GM12874 (cell line): ENCODE data around the gene EMC10.
A peak's percentile ranks its signal among the peaks of the same experiment; 100 is the strongest.

ENCODE experiments used
- CTCF ChIP-seq: IDR thresholded peaks from 2 replicates; pipeline ENCODE4 v1.5.1; 2011; ENCODE audit warnings: low read depth, mild to moderate bottlenecking, control low read depth, low read length, moderate library complexity; ENCODE audit not compliant: insufficient read depth

Gene EMC10

GRCh38 chr19:50464348-50464747, 12.0 kb upstream of the EMC10 start:
- TF ChIP-seq CTCF = no peak

- no peak for TF ChIP-seq CTCF
Observed at GRCh38 chr19:50465000-50465399, 11.3 kb upstream of the EMC10 start.

- TF ChIP-seq CTCF = peak; percentile 24; the same call in 1 of the 2 replicates
Observed at GRCh38 chr19:50465986-50466705, 10.2 kb upstream of the EMC10 start.

GRCh38 chr19:50466706-50467039, 9.6 kb upstream of the EMC10 start:
- no peak for TF ChIP-seq CTCF

- no peak for TF ChIP-seq CTCF
Observed at GRCh38 chr19:50467566-50467965, 8.7 kb upstream of the EMC10 start.

- TF ChIP-seq CTCF = no peak
Observed at GRCh38 chr19:50468818-50469217, 7.5 kb upstream of the EMC10 start.

GRCh38 chr19:50475101-50475568, 1.2 kb upstream of the EMC10 start:
- TF ChIP-seq CTCF = no peak
